ENCODE measurements around the gene TOPAZ1. TPM values are rescaled to one million over a fixed set of nuclear protein-coding genes. Genes with fewer than 3 reads are reported as not detected.
A peak's percentile ranks its signal among the peaks of the same experiment; 100 is the strongest.

Gene TOPAZ1
- total RNA-seq, 1 donor from 2014 or later, result not detected

DNA sequence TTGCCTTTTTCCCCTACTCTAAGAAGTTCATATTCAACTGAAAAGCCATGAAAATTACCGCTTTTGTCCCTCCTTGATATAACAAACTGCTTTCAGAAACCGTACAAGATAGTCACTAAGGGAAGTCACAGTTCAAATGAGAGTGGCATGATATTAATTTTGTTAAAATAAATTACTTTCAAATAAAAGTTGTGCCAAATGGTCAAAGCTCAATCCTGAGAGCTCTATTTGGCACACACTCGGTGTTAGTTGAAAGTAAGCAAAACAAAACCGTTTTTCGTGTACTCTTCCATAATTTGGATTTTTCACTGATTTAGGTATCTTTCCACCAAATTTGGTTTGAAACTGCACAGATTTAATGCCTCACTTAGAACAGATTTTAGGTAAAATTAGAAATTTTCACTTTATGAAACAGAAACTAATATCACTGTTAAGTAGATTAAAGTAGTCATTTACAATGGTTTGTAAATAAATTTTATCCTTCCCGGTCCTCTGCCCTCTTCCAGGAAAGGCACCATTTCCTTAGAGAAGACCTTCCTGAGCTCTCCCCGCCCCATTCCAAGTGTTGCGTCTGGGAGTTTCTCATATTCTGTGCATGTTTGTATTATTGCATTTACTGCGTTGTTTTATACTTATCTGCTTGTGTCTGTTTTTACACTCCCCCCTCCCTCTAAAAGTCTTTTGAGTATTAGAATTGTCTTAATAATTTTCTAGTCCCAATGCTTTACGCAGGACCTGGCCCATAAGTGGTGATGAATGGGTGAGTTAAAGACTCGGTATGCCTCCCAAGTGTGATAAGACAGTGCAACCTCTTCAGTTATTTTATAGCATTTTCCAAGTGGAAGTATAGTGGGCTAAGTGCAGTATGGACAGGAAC lies 97.7 kb downstream of the TOPAZ1 start:
- TF ChIP-seq CTCF (IDR thresholded peaks at IDR 0.05; ENCODE audit: insufficient read depth, low read depth, low read length), result no peak
- no peak for TF ChIP-seq EZH2 (IDR thresholded peaks at IDR 0.05; ENCODE audit: insufficient read depth, low read length)
- Histone ChIP-seq H3K4me1 (ENCODE audit: insufficient read depth, low read length) (peaks cover 15% of the 10 kb centered on the region), H3K27me3 (ENCODE audit: insufficient read depth, low read length) (no peaks in the 10 kb centered on the region), H3K36me3 (ENCODE audit: insufficient read depth, low read length) (peaks cover 2% of the 10 kb centered on the region), H3K9ac (ENCODE audit: low read length) (peak overlapping the region; percentile 89), H3K9me3 (ENCODE audit: insufficient read depth, low read depth, low read length) (no peaks in the 10 kb centered on the region), H3K27ac (ENCODE audit: low read depth, low read length) (peak overlapping the region; percentile 86), H2AFZ (ENCODE audit: low read depth, low read length) (peak overlapping the region; percentile 96), H4K20me1 (ENCODE audit: insufficient read depth, low read length) (no peaks in the 10 kb centered on the region), H3K4me2 (ENCODE audit: low read length) (peak overlapping the region; percentile 85), H3K4me3 (ENCODE audit: insufficient read depth, low read depth, low read length) (peak overlapping the region; percentile 92), H3K79me2 (ENCODE audit: insufficient read depth, low read length) (peaks cover 22% of the 10 kb centered on the region)
- H3K4me3 Mint-ChIP-seq (ENCODE audit: unreplicated experiment), result peak overlapping the region; percentile 98
- DNase-seq (ENCODE audit: low read depth) (no peak), FAIRE-seq (no peak)
- peak overlapping the region; percentile 88 for H3K27ac Mint-ChIP-seq (ENCODE audit: unreplicated experiment)
- H3K27me3 Mint-ChIP-seq (ENCODE audit: low read depth, unreplicated experiment), result no peaks in the 10 kb centered on the region
- H3K4me1 Mint-ChIP-seq (ENCODE audit: low read depth, unreplicated experiment), result peaks cover 19% of the 10 kb centered on the region
- peaks cover 2% of the 10 kb centered on the region for H3K36me3 Mint-ChIP-seq (ENCODE audit: low read depth, unreplicated experiment)
- no peaks in the 10 kb centered on the region for H3K9me3 Mint-ChIP-seq (ENCODE audit: unreplicated experiment)

DNA sequence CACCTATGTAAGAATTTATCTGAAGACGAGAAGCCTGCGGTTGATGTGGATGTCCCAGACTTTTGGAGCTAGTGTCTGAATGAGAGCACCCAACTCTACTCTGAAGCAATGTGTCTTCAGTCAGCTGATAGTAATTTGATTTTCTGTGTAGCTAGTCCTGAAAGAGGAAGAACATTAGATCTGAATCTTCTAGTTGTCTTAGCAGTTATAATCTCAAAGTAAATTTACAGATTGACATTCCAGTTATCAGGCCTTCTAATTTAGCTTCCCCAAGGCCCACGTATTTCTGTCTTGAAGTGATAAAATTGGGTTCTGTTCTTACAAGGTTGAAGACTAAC lies 98.3 kb downstream of the TOPAZ1 start:
- Mint-ChIP-seq H3K4me3 (ENCODE audit: unreplicated experiment) (peak overlapping the region; percentile 98), H3K36me3 (ENCODE audit: low read depth, unreplicated experiment) (peaks cover 4% of the 10 kb centered on the region), H3K27ac (ENCODE audit: unreplicated experiment) (no peak overlapping the region), H3K9me3 (ENCODE audit: unreplicated experiment) (no peaks in the 10 kb centered on the region), H3K4me1 (ENCODE audit: low read depth, unreplicated experiment) (peaks cover 19% of the 10 kb centered on the region), H3K27me3 (ENCODE audit: low read depth, unreplicated experiment) (no peaks in the 10 kb centered on the region)
- Histone ChIP-seq H3K4me2 (ENCODE audit: low read length) (peak overlapping the region; percentile 85), H3K79me2 (ENCODE audit: insufficient read depth, low read length) (peaks cover 23% of the 10 kb centered on the region), H3K4me3 (ENCODE audit: insufficient read depth, low read depth, low read length) (no peak overlapping the region), H4K20me1 (ENCODE audit: insufficient read depth, low read length) (no peaks in the 10 kb centered on the region), H3K9ac (ENCODE audit: low read length) (no peak overlapping the region), H3K36me3 (ENCODE audit: insufficient read depth, low read length) (peaks cover 2% of the 10 kb centered on the region), H3K9me3 (ENCODE audit: insufficient read depth, low read depth, low read length) (no peaks in the 10 kb centered on the region), H3K27ac (ENCODE audit: low read depth, low read length) (no peak overlapping the region), H3K27me3 (ENCODE audit: insufficient read depth, low read length) (no peaks in the 10 kb centered on the region), H3K4me1 (ENCODE audit: insufficient read depth, low read length) (peaks cover 15% of the 10 kb centered on the region), H2AFZ (ENCODE audit: low read depth, low read length) (no peak overlapping the region)
- no peak for DNase-seq (ENCODE audit: low read depth)
- TF ChIP-seq EZH2 (IDR thresholded peaks at IDR 0.05; ENCODE audit: insufficient read depth, low read length) (no peak), CTCF (IDR thresholded peaks at IDR 0.05; ENCODE audit: insufficient read depth, low read depth, low read length) (no peak)
- FAIRE-seq, result no peak

All from astrocyte (in vitro differentiated cells and primary cell).